Astrocyte (in vitro differentiated cells and primary cell): Measurements from ENCODE around the gene HACL1.

Experiments
- EZH2 ChIP-seq: IDR thresholded peaks from 2 replicates; pipeline ENCODE4 v1.6.1; 2012; ENCODE audit warnings: mild to moderate bottlenecking, low read length, inconsistent platforms; ENCODE audit not compliant: insufficient read depth
- TF ChIP-seq, protein P1 (sequence below): IDR thresholded peaks from 2 replicates; pipeline ENCODE4 v1.5.1; 2011; ENCODE audit warnings: low read depth, mild to moderate bottlenecking, inconsistent platforms, low read length, moderate library complexity; ENCODE audit not compliant: insufficient read depth

DNA sequence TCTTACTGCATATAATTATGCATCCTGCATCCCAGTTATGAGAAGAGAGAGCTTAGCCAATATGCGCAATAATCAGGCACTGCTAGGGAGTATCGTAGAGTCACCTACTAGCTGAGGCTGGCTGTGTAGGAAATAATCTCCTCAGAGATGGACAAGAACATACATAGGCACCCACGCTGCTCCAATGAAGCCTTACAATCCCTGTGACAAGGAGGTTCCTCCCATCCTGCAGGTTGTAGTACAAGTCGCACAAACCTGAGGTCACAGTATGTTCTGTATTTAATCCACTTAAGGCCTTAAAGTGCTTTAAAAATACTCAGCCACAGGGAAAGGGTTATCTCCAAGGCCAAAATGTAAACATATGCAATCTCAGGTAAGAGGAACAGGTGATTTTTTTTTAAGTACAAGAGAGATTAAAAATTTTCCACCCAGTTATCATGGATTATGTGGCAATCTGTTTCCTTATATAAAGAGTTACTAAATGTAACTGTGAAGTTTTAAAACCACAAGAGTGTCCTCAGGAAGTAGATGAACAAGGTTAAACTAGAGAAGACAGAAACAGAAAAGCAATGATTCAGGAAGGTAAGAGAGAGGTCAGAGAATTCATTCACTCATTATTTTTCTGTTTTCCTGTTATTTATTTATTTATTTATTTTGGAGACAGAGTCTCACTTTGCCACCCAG lies 72.4 kb downstream of the HACL1 start:
- TF ChIP-seq EZH2, result no peak
- TF ChIP-seq, protein P1, sequence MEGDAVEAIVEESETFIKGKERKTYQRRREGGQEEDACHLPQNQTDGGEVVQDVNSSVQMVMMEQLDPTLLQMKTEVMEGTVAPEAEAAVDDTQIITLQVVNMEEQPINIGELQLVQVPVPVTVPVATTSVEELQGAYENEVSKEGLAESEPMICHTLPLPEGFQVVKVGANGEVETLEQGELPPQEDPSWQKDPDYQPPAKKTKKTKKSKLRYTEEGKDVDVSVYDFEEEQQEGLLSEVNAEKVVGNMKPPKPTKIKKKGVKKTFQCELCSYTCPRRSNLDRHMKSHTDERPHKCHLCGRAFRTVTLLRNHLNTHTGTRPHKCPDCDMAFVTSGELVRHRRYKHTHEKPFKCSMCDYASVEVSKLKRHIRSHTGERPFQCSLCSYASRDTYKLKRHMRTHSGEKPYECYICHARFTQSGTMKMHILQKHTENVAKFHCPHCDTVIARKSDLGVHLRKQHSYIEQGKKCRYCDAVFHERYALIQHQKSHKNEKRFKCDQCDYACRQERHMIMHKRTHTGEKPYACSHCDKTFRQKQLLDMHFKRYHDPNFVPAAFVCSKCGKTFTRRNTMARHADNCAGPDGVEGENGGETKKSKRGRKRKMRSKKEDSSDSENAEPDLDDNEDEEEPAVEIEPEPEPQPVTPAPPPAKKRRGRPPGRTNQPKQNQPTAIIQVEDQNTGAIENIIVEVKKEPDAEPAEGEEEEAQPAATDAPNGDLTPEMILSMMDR, result no peak
